Activated naive CD8-positive, alpha-beta T cell (primary cell): ENCODE measurements around the gene CHST13.

ENCODE experiments used
- H3K27ac Mint-ChIP-seq: one replicate; pipeline ENCODE4 v1.8.0; 2021; ENCODE audit warnings: mixed read lengths
- H3K27me3 Mint-ChIP-seq: one replicate; pipeline ENCODE4 v1.8.0; 2021; ENCODE audit warnings: mixed read lengths
- H3K36me3 Mint-ChIP-seq: one replicate; pipeline ENCODE4 v1.8.0; 2021; ENCODE audit warnings: mixed read lengths
- H3K4me1 Mint-ChIP-seq: one replicate; pipeline ENCODE4 v1.8.0; 2021; ENCODE audit warnings: low read depth, mixed read lengths
- H3K4me3 Mint-ChIP-seq: one replicate; pipeline ENCODE4 v1.8.0; 2021; ENCODE audit warnings: mild to moderate bottlenecking, mixed read lengths
- H3K9me3 Mint-ChIP-seq: one replicate; pipeline ENCODE4 v1.8.0; 2021; ENCODE audit warnings: low read depth, mixed read lengths

Gene CHST13

DNA sequence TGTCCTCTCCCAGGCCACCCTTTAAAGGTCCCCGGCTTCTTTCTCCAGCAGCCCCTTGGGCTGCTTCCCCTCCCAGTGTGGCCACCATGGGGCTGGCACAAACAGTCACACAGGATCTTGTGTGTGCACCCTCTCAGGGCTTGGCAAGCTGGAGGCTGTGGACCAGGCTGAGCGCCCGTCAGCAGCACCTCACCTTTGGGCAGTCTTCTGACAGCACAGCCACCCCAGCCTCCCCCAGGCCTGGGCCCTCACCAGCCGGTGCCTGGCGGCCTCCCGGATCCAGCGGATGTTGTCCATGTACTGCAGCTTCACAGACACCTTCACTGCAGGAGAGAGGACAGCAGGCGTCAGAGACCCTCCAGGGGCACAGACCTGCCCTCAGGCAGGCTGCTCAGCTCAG is 28.2 kb upstream of the CHST13 start:
- H3K27ac Mint-ChIP-seq, result no peak overlapping the region
- H3K36me3 Mint-ChIP-seq, result no peaks in the 10 kb centered on the region
- no peak overlapping the region for H3K4me3 Mint-ChIP-seq
- H3K4me1 Mint-ChIP-seq, result peaks cover 15% of the 10 kb centered on the region
- no peaks in the 10 kb centered on the region for H3K27me3 Mint-ChIP-seq
- no peaks in the 10 kb centered on the region for H3K9me3 Mint-ChIP-seq

DNA sequence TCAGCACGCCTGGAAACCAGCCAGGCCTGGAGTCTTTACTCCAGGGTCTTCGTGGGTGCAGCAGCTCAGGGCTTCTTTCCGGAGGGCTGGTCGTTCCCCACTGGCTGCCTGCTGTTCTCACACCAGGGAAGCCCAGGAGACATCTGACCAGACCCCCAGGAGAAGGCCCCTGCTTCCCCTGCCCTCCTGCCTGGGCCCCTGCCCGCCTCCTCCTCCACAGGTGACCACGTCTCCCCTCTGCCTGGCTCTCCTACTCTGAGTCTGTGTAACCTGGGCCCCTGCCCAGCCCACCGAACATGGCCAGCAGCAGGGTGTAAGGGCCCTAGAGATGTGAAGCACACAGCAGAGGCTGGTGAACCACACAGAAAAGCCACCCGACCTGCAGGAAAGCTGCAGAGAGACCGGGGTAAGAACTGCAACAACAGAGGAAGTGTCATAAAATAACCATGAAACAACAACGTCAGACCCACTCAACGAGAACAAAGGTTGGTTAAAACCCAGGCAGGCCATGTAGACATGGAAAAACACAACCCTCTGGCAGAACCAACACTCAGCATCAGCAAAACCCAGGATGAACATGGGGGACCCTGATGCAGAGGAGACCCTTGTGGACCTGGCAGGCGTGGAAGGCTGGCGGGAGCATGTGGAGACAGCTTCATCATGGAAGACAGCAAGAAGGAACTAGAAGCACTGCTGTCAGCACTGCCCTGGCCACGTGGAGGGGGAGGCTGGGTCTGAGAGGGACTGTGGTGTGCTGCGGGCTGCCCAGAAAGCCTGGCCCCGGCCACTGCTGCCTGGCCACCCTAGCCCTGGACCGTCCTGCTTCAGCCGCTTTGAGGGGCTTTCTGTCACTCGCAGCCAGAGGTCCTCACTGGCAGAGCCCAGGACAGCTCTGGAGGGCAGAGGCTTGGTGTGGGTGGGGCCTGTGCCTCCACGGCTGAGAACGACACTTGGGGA is 26.8 kb upstream of the CHST13 start:
- peak overlapping the region; percentile 38 for H3K4me3 Mint-ChIP-seq
- no peaks in the 10 kb centered on the region for H3K27me3 Mint-ChIP-seq
- H3K4me1 Mint-ChIP-seq, result peaks cover 15% of the 10 kb centered on the region
- peak overlapping the region; percentile 68 for H3K27ac Mint-ChIP-seq
- no peaks in the 10 kb centered on the region for H3K36me3 Mint-ChIP-seq
- no peaks in the 10 kb centered on the region for H3K9me3 Mint-ChIP-seq

DNA sequence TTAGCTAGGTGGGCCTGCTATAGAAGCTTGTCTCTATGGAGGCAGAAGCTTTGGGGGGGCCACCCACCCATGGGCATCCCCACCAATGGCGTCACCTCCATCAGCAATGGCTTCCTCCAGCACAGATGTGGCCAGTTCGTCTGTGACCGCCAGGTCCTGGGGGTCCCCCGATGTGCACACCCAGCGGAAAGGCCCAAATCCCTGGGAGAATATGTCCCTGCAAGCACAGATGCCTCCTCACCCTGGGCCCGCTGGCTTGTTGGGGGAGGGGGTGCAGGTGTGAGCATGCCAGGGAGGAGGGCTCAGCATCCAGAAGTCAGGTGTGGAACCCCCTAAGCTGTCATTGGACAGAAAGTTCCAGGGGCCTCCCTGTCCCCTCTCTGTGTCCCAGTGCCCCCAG is 26.0 kb upstream of the CHST13 start:
- Mint-ChIP-seq H3K27ac (no peak overlapping the region), H3K27me3 (no peaks in the 10 kb centered on the region), H3K4me1 (peaks cover 15% of the 10 kb centered on the region), H3K36me3 (no peaks in the 10 kb centered on the region), H3K9me3 (no peaks in the 10 kb centered on the region), H3K4me3 (no peak overlapping the region)

DNA sequence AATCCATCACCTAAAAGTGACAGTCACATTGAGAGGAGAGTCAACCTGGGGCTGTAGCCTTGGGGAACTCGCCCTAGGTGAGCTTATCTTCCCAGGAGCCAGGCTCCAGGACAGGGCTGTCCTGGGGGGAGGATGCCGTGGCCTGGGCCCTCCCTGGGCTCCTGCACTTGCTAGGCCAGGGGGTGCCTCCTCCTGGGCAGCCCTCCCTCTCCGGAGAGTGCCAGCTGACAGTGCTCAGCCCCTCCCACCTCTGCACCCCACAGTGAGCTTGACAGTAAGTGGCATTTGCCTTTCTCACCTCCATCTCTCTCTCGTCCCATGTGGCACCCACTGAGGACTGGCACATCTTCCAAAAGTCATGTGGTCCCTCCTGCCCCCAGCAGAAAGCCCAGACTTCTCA is 25.5 kb upstream of the CHST13 start:
- H3K27ac Mint-ChIP-seq, result peak overlapping the region; percentile 90
- H3K4me3 Mint-ChIP-seq, result no peak overlapping the region
- no peaks in the 10 kb centered on the region for H3K27me3 Mint-ChIP-seq
- H3K36me3 Mint-ChIP-seq, result no peaks in the 10 kb centered on the region
- H3K9me3 Mint-ChIP-seq, result no peaks in the 10 kb centered on the region
- peaks cover 13% of the 10 kb centered on the region for H3K4me1 Mint-ChIP-seq

DNA sequence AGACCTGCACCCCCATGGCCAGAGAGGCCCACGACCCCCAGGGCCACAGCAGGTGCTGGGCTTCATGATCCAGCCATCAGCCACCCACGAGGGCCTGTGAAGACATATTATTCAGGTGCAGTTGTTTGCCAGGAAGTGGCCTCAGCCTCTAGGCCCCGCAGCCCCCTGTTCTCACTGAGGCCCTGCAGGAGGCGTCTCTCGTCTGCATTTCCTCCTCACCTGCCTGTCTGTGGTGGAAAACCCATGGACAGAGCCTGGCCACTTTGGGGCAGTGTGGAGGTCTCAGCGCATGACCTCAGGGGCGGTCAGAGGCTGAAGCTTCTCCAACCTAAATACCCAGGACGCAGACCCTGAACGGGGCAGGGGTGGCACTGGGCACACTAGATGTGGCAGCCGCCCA is 25.0 kb upstream of the CHST13 start:
- Mint-ChIP-seq H3K9me3 (no peaks in the 10 kb centered on the region), H3K4me1 (peaks cover 13% of the 10 kb centered on the region), H3K27me3 (no peaks in the 10 kb centered on the region), H3K4me3 (peak overlapping the region; percentile 48), H3K36me3 (no peaks in the 10 kb centered on the region), H3K27ac (peak overlapping the region; percentile 90)

DNA sequence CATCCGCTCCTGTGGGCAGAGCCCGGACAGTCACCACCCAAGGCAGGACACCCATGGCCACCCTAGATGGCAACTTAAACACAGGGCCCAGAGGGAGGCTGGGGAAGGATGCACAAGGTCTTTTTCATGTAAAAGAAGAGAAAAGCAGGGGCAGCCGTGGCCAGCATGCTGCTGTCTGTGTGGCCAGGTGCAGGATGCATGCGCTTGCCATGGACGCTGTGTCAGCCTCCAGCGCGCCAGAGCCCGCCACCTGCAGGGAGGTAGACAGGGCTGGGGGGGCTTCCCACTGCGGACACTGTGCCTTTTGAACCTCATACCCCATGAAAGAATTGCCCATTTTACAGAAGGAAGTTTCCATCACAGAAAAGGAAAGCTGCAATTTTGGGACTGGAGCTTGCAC is 24.6 kb upstream of the CHST13 start:
- Mint-ChIP-seq H3K4me1 (peaks cover 9% of the 10 kb centered on the region), H3K4me3 (no peak overlapping the region), H3K27ac (no peak overlapping the region), H3K9me3 (no peaks in the 10 kb centered on the region), H3K27me3 (no peaks in the 10 kb centered on the region), H3K36me3 (no peaks in the 10 kb centered on the region)

DNA sequence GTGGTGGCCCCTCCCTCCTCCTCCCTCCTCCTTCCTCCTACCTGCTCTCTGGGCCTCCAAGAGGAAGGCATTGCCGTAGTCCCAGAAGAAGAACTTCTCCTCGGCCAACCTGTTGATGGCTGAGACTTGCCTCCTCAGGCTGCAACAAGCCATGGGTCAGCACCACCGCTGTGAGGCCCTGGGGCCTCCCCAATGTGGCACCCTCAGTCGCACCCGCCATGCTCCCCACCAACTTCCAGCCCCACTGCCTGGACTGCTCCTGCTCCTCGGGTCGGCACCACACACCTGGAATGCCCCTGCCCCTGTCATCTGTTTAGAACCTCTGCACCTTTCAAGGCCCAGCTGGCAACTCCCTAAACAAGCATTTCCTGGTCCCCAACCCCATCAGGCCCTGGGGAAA is 23.9 kb upstream of the CHST13 start:
- Mint-ChIP-seq H3K4me1 (peaks cover 9% of the 10 kb centered on the region), H3K27ac (no peak overlapping the region), H3K4me3 (no peak overlapping the region), H3K9me3 (no peaks in the 10 kb centered on the region), H3K27me3 (no peaks in the 10 kb centered on the region), H3K36me3 (no peaks in the 10 kb centered on the region)

DNA sequence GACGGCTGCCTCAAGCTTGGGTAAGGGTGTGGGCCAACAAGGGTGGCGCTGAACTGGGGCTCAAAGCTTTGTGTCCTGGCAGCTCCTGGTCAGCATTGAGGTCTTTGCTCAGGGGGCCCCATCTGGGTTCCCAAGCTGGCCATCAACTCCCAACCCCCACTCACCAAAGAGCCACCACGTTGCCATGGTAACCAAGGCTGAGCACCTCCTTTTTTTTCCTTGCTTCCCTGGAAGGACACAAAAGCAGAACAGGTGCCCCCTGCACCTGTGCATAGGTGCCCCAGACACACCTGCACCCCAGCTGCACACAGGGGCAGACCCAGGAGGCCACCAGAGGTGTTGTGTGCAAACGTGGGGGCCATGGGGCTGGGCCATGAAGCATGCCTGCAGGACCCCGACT is 22.9 kb upstream of the CHST13 start:
- H3K36me3 Mint-ChIP-seq, result no peaks in the 10 kb centered on the region
- peaks cover 9% of the 10 kb centered on the region for H3K4me1 Mint-ChIP-seq
- no peak overlapping the region for H3K27ac Mint-ChIP-seq
- no peak overlapping the region for H3K4me3 Mint-ChIP-seq
- H3K9me3 Mint-ChIP-seq, result no peaks in the 10 kb centered on the region
- no peaks in the 10 kb centered on the region for H3K27me3 Mint-ChIP-seq

DNA sequence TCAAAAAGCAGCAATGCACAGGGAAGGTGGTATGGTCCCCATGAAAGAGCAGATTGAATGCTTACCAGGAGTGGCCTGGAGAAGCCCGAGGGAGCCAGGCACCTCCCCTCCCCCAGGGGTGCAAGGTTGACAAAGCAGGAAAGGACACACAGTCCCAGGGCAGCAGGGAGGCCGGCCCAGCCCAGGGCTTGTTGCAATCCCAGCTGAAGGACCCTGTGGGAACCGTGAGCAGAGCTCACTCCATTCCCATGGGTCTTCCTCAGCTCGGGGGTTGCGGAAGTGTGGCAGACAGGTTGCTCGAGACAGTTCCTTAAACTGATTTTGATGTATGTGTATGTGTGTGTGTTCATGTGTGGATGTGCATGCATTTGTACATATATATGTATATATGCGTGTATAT is 22.2 kb upstream of the CHST13 start:
- no peaks in the 10 kb centered on the region for H3K9me3 Mint-ChIP-seq
- no peak overlapping the region for H3K27ac Mint-ChIP-seq
- H3K4me1 Mint-ChIP-seq, result peaks cover 9% of the 10 kb centered on the region
- no peak overlapping the region for H3K4me3 Mint-ChIP-seq
- H3K27me3 Mint-ChIP-seq, result no peaks in the 10 kb centered on the region
- H3K36me3 Mint-ChIP-seq, result no peaks in the 10 kb centered on the region

DNA sequence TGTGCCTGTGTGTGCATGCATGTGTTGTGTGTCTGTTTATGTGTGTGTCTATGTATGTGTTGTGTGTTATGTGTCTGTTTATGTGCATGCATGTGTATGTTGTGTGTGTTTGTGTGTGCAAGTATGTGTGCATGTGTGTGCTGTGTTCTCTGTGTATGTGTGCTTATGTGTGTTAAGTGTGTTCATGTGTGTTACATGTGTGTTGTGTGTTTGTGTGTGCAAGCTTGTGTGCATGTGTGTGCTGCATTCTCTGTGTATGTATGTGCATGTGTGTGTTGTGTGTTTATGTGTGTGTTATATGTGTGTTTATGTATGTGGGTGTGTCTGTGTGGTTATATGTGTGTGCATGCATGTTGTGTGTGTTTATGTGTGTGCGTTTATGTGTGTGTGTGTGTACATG is 21.3 kb upstream of the CHST13 start:
- H3K9me3 Mint-ChIP-seq, result no peaks in the 10 kb centered on the region
- no peaks in the 10 kb centered on the region for H3K36me3 Mint-ChIP-seq

DNA sequence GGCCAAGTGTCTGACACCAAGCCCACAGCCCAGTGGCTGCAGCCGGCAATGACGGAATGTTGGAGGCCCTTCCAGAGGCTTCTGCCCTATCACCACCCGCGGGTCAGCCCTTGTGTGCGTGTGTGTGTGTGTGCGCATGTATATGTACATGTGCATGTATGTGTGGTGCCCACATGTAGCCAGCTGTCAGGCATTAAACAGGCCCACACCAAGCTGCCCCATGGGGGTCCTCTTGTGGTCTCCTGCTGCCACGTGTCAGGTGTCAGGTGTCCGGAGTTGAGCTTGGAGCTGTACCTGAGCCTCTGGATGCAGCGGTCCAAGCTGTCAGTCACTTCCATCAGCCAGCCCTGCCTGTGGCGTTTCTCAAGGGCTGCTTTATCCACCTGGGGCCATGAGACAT is 20.3 kb upstream of the CHST13 start:
- Mint-ChIP-seq H3K4me3 (no peak overlapping the region), H3K27me3 (no peaks in the 10 kb centered on the region), H3K9me3 (no peaks in the 10 kb centered on the region), H3K4me1 (peaks cover 2% of the 10 kb centered on the region), H3K27ac (no peak overlapping the region), H3K36me3 (no peaks in the 10 kb centered on the region)

More for the DNA sequence above, 21.3 kb upstream of the CHST13 start:
- H3K27ac Mint-ChIP-seq, result no peak overlapping the region
- H3K27me3 Mint-ChIP-seq, result no peaks in the 10 kb centered on the region
- H3K4me1 Mint-ChIP-seq, result peaks cover 4% of the 10 kb centered on the region
- H3K4me3 Mint-ChIP-seq, result no peak overlapping the region

DNA sequence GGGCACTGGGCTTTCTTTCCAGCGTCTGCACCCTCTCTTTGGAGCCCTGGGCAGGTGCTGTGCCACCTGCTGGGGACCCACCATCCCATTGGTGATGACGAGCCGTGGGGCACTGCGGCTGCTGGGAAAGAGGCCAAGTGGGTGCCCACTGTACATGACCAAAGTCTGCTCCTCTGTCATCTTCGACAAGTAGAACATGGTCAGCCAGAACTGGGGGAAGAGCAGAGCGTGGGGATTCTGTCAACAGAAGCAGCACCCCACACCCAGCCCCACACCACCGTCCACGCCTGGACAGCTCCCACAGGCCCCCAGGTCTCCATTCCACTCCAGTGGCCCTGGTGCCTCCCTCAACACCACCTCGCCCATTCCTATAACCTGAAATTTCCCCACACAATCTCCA is 16.1 kb upstream of the CHST13 start:
- Mint-ChIP-seq H3K27me3 (no peaks in the 10 kb centered on the region), H3K9me3 (no peaks in the 10 kb centered on the region), H3K4me3 (no peak overlapping the region), H3K4me1 (no peaks in the 10 kb centered on the region), H3K27ac (no peak overlapping the region), H3K36me3 (no peaks in the 10 kb centered on the region)

DNA sequence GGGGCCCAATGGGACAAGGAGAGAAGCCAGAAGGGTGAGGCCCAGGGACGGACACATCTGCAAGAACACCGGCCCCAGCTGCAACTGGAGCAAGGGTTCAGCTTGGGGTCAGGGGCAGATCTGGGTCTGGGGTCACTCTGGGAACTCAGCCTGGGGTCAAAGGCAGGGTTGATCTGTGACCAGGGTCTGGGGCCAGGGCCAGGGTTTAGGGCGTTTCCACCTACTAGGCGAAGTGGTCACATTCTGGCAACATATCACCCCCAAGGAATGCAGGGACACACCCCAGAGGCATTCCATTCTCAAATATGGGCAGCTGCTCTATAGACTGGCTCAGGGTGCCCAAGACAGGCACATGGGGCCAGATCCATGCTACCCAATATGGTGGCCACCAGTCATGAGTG is 15.4 kb upstream of the CHST13 start:
- no peaks in the 10 kb centered on the region for H3K4me1 Mint-ChIP-seq
- H3K9me3 Mint-ChIP-seq, result no peaks in the 10 kb centered on the region
- no peaks in the 10 kb centered on the region for H3K27me3 Mint-ChIP-seq
- H3K36me3 Mint-ChIP-seq, result no peaks in the 10 kb centered on the region
- H3K27ac Mint-ChIP-seq, result no peak overlapping the region
- H3K4me3 Mint-ChIP-seq, result no peak overlapping the region

DNA sequence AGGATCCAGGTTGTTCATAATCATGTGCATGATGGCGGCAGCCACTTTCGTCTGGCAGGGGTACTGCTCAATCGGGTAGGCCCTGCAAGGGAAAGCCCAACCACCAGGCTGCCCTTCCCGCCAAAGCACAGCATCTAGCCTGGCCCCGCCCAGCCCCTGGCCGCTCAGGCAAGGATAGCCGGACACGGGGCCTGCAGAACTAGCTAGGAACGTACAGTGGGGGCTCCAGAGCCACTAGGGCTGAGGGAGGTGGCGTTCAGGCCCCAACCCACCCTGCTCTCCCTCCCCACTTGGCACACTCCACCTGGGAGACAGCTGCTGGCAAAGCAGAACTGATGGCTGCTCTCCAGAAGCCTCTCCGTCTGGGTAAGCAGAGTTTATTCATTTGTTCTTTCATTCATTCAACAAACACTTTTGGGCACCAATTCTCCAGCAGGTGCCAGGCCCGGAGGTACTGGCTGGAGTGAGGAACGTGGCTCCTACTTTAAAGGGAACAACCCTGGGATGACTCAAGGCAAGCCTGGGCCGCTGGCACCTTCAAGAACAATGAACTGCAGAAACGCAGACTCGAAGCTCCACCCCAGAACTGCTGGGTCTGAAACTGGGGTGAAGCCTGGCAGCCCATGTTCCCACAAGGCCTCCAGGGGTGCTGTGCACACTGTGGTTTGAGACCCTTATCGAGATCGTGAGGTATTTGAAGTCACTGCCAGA is 14.2 kb upstream of the CHST13 start:
- H3K4me1 Mint-ChIP-seq, result no peaks in the 10 kb centered on the region
- H3K9me3 Mint-ChIP-seq, result no peaks in the 10 kb centered on the region
- H3K36me3 Mint-ChIP-seq, result no peaks in the 10 kb centered on the region
- H3K27ac Mint-ChIP-seq, result no peak overlapping the region
- no peak overlapping the region for H3K4me3 Mint-ChIP-seq
- H3K27me3 Mint-ChIP-seq, result no peaks in the 10 kb centered on the region

DNA sequence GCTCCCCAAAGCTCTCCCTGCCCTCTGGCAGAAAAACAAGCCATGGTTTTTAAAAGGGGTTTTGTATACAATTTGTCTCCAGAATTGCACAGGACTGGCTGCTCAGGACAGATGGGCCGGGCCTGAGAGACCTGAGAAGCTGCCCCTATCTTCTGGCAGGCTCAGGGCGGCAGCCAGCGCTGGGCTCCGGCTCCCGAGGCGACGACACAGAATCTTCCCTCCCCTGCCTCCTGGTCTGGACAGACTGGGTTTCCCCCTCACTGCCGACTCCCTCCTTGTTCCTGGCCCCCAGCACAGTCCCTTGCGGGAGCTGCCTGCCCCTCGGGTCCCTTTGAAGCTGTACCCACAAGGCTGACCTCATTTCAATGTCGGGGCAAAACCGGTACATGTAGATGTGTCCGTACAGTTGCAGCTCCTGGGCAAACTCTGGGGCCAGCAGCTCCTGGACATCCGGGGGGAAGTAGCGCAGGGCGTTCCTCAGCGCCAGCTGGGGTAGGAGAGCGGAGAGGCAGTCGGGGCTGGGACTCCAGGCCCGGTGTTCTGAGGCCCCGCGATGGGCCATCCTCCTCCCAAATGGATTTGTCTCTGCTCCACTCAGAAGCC is 13.5 kb upstream of the CHST13 start:
- no peaks in the 10 kb centered on the region for H3K9me3 Mint-ChIP-seq
- H3K27ac Mint-ChIP-seq, result no peak overlapping the region
- H3K4me1 Mint-ChIP-seq, result no peaks in the 10 kb centered on the region
- no peaks in the 10 kb centered on the region for H3K27me3 Mint-ChIP-seq
- no peaks in the 10 kb centered on the region for H3K36me3 Mint-ChIP-seq
- no peak overlapping the region for H3K4me3 Mint-ChIP-seq
